Osteoblast (primary cell): Measurements from ENCODE around the gene LRP1. TPM values are rescaled to one million over a fixed set of nuclear protein-coding genes. Genes with fewer than 3 reads are reported as not detected.

ENCODE experiments used
- DNase-seq: peaks from one replicate; pipeline ENCODE4 v3.0.0; 2011; ENCODE audit warnings: low spot score, mixed read lengths; ENCODE audit not compliant: insufficient read length; ENCODE audit errors: missing footprints
- H2AFZ ChIP-seq: 2 replicates; pipeline ENCODE4 v1.6.0; 2011; ENCODE audit warnings: mild to moderate bottlenecking, low read length
- H3K27ac ChIP-seq: 2 replicates; pipeline ENCODE4 v1.5.1; 2011; ENCODE audit warnings: mild to moderate bottlenecking, low read depth, low read length, moderate library complexity
- H3K27me3 ChIP-seq: 2 replicates; pipeline ENCODE4 v1.6.0; 2012; ENCODE audit warnings: mild to moderate bottlenecking, control low read depth, inconsistent platforms, low read length, moderate library complexity; ENCODE audit not compliant: insufficient read depth
- H3K36me3 ChIP-seq: 2 replicates; pipeline ENCODE4 v1.5.1; 2011; ENCODE audit warnings: mild to moderate bottlenecking, low read length, control low read depth, moderate library complexity; ENCODE audit not compliant: insufficient read depth
- H3K4me1 ChIP-seq: 2 replicates; pipeline ENCODE4 v1.5.1; 2011; ENCODE audit warnings: mild to moderate bottlenecking, low read length, control low read depth, moderate library complexity; ENCODE audit not compliant: insufficient read depth
- H3K4me2 ChIP-seq: 2 replicates; pipeline ENCODE4 v1.6.0; 2011; ENCODE audit warnings: mild to moderate bottlenecking, low read length; ENCODE audit not compliant: insufficient read depth
- H3K4me3 ChIP-seq: fragments of 200-600 bp; sonication (generic); 3 replicates; pipeline ENCODE4 v1.5.1; 2012; ENCODE audit warnings: mild to moderate bottlenecking, low read length, inconsistent platforms; ENCODE audit not compliant: insufficient read depth
- H3K79me2 ChIP-seq: 2 replicates; pipeline ENCODE4 v1.6.0; 2012; ENCODE audit warnings: mild to moderate bottlenecking, low read length, control low read depth, inconsistent platforms; ENCODE audit not compliant: insufficient read depth
- H3K9me3 ChIP-seq: 2 replicates; pipeline ENCODE4 v1.5.1; 2011; ENCODE audit warnings: low read depth, low read length, control low read depth
- H4K20me1 ChIP-seq: 2 replicates; pipeline ENCODE4 v1.6.0; 2012; ENCODE audit warnings: mild to moderate bottlenecking, low read length, control low read depth; ENCODE audit not compliant: insufficient read depth
- CTCF ChIP-seq: IDR thresholded peaks from 2 replicates; pipeline ENCODE4 v1.5.1; 2011; ENCODE audit warnings: mild to moderate bottlenecking, low read depth, low read length, moderate library complexity; ENCODE audit errors: extremely low read depth
- total RNA-seq: library from RNA; depleted of rRNA; stranded (reverse); fragments of >200 nt; gene quantifications from 2 replicates; pipeline ENCODE4 v1.2.3, GENCODE V29; 2012

The LRP1 gene
- total RNA-seq, 1 donor, result 744 TPM

GRCh38 chr12:57224973-57225679 is 96.8 kb downstream of the LRP1 start:
- Histone ChIP-seq H4K20me1 (no peaks in the 10 kb centered on the region), H3K4me1 (peaks cover 19% of the 10 kb centered on the region), H3K79me2 (peaks cover 6% of the 10 kb centered on the region), H3K4me3 (no peak overlapping the region), H3K9me3 (no peaks in the 10 kb centered on the region), H3K4me2 (no peak overlapping the region), H3K36me3 (no peaks in the 10 kb centered on the region), H3K27ac (no peak overlapping the region), H2AFZ (no peak overlapping the region), H3K27me3 (peaks cover 17% of the 10 kb centered on the region)
- DNase-seq, result no peak
- TF ChIP-seq CTCF, result no peak

GRCh38 chr12:57225680-57226210 is 97.5 kb downstream of the LRP1 start:
- Histone ChIP-seq H3K36me3 (no peaks in the 10 kb centered on the region), H3K79me2 (peaks cover 12% of the 10 kb centered on the region), H3K4me3 (no peak overlapping the region), H4K20me1 (peaks cover 6% of the 10 kb centered on the region), H3K27me3 (peaks cover 13% of the 10 kb centered on the region), H3K27ac (no peak overlapping the region), H3K4me1 (peaks cover 25% of the 10 kb centered on the region), H2AFZ (no peak overlapping the region), H3K9me3 (no peaks in the 10 kb centered on the region), H3K4me2 (no peak overlapping the region)
- TF ChIP-seq CTCF, result no peak
- no peak for DNase-seq

GRCh38 chr12:57226588-57227314 is 98.5 kb downstream of the LRP1 start:
- H2AFZ ChIP-seq, result no peak overlapping the region
- no peak overlapping the region for H3K27ac ChIP-seq
- peaks cover 3% of the 10 kb centered on the region for H3K27me3 ChIP-seq
- no peaks in the 10 kb centered on the region for H3K9me3 ChIP-seq
- H3K4me3 ChIP-seq, result peak overlapping the region; percentile 57
- H3K4me1 ChIP-seq, result peaks cover 35% of the 10 kb centered on the region
- TF ChIP-seq CTCF, result no peak
- no peak for DNase-seq
- peaks cover 16% of the 10 kb centered on the region for H4K20me1 ChIP-seq
- H3K4me2 ChIP-seq, result peak overlapping the region; percentile 34
- peaks cover 22% of the 10 kb centered on the region for H3K79me2 ChIP-seq
- H3K36me3 ChIP-seq, result peaks cover 6% of the 10 kb centered on the region
